Lung (tissue), 12 donors: Measurements from ENCODE around the gene GRM8. TPM values are rescaled to one million over a fixed set of nuclear protein-coding genes. Genes with fewer than 3 reads are reported as not detected.

Experiments
- ATAC-seq: fragments of 200-7000 bp; cut with Tn5 transposase; one replicate; pipeline ENCODE4 v1.9.1; 2020; ENCODE audit warnings: moderate number of reproducible peaks; ENCODE audit not compliant: insufficient read depth, low FRiP score
- DNase-seq, 3 donors: peaks; one replicate each; pipeline ENCODE4 v3.0.0-alpha.2; 2013 to 2017
- H3K27ac ChIP-seq, 2 donors: one replicate each; pipeline ENCODE4 v1.5.1; 2013; ENCODE audit warnings: mild to moderate bottlenecking in 2 of 2, moderate library complexity in 2 of 2, control low read depth in 1 of 2, inconsistent platforms in 1 of 2, low read depth in 1 of 2, low read length in 1 of 2
- H3K27me3 ChIP-seq, 3 donors: one replicate each; pipeline ENCODE4 v1.5.1; 2013; ENCODE audit warnings: low read length in 2 of 3; ENCODE audit not compliant: control insufficient read depth in 3 of 3, insufficient read depth in 3 of 3
- H3K36me3 ChIP-seq, 4 donors: one replicate each; pipeline ENCODE4 v1.5.1; 2013; ENCODE audit warnings: low read length in 4 of 4, mild to moderate bottlenecking in 1 of 4, moderate library complexity in 1 of 4; ENCODE audit not compliant: control insufficient read depth in 4 of 4, insufficient read depth in 4 of 4
- H3K4me1 ChIP-seq, 5 donors: one replicate each; pipeline ENCODE4 v1.5.1; 2013; ENCODE audit warnings: low read length in 5 of 5, mild to moderate bottlenecking in 2 of 5, moderate library complexity in 1 of 5; ENCODE audit not compliant: control insufficient read depth in 5 of 5, insufficient read depth in 5 of 5
- H3K4me3 ChIP-seq: one replicate; pipeline ENCODE4 v1.5.1; 2013; ENCODE audit warnings: mild to moderate bottlenecking, control low read depth, moderate library complexity
- H3K9ac ChIP-seq, 2 donors: one replicate each; pipeline ENCODE4 v1.5.1; 2013; ENCODE audit warnings: low read length in 2 of 2, control low read depth in 1 of 2; ENCODE audit not compliant: insufficient read depth in 1 of 2
- H3K9me3 ChIP-seq, 4 donors: one replicate each; pipeline ENCODE4 v1.5.1; 2013; ENCODE audit warnings: low read length in 3 of 4, mild to moderate bottlenecking in 1 of 4, moderate library complexity in 1 of 4; ENCODE audit not compliant: control insufficient read depth in 4 of 4, insufficient read depth in 3 of 4
- CTCF ChIP-seq: IDR thresholded peaks from 2 replicates; pipeline ENCODE4 v1.5.1; 2012; ENCODE audit warnings: mild to moderate bottlenecking; ENCODE audit errors: control extremely low read depth, extremely low read depth
- WGBS, 2 donors: extraction: QIAGEN DNeasy Blood & Tissue Kit; methylation state at CpG; one replicate each; pipeline ENCODE4 v1.1.7; 2013; 5-methylcytosine and 5-hydroxymethylcytosine counted together
- polyA plus RNA-seq, 2 donors: library from polyadenylated mRNA; stranded (reverse); fragments of 200-250 nt; gene quantifications; one replicate each; pipeline ENCODE4 v1.2.1, GENCODE V29; 2013
- total RNA-seq, 2 donors: library from RNA; depleted of rRNA in 1 of 2; stranded (reverse); fragments of >200 nt in 1 of 2; gene quantifications; one replicate each; pipeline ENCODE4 v1.2.1, GENCODE V29; 2014 to 2021
- donor health status: control.
- donor health status: control.
- donor health status: Bipolar disorder and iron deficiency.
- donor health status: healthy.
- donor health status: DM: yes; HTN: yes; CAD: no.

GRM8 gene
- total and polyA plus RNA-seq, 4 donors, result 0.01 to 0.83 (median 0.24) TPM; not detected in 1

- H3K4me3 ChIP-seq, result no peak overlapping the region
- TF ChIP-seq CTCF, result no peak
- H3K9ac ChIP-seq, result no peak overlapping the region
- H3K4me1 ChIP-seq, result no peaks in the 10 kb centered on the region
- no peaks in the 10 kb centered on the region for H3K27me3 ChIP-seq
- no peaks in the 10 kb centered on the region for H3K36me3 ChIP-seq
- DNase-seq (no peak), ATAC-seq (no peak)
- no peak overlapping the region for H3K27ac ChIP-seq
- H3K9me3 ChIP-seq, result peaks cover 0 to 4% (median 0%) of the 10 kb centered on the region in 4 donors
Observed at GRCh38 chr7:126959649-126960048, 293.1 kb downstream of the GRM8 start.

GRCh38 chr7:126958367-126958766 lies 294.4 kb downstream of the GRM8 start:
- DNase-seq (no peak), ATAC-seq (no peak)
- no peak for TF ChIP-seq CTCF
- Histone ChIP-seq H3K27me3 (no peaks in the 10 kb centered on the region), H3K4me3 (no peak overlapping the region), H3K9ac (no peak overlapping the region), H3K27ac (no peak overlapping the region), H3K4me1 (no peaks in the 10 kb centered on the region), H3K9me3 (peaks cover 0 to 4% (median 0%) of the 10 kb centered on the region in 4 donors), H3K36me3 (no peaks in the 10 kb centered on the region)
- 97 to 98% methylated on average over 17 of the region's 17 CpGs for WGBS, 2 donors

GRCh38 chr7:126957443-126957842 lies 295.3 kb downstream of the GRM8 start:
- DNase-seq (no peak), ATAC-seq (no peak)
- WGBS, 2 donors, result 86 to 88% methylated on average over 9 of the region's 9 CpGs
- TF ChIP-seq CTCF, result no peak
- H3K36me3 ChIP-seq, result no peaks in the 10 kb centered on the region
- H3K27ac ChIP-seq, result no peak overlapping the region
- H3K4me1 ChIP-seq, result no peaks in the 10 kb centered on the region
- H3K4me3 ChIP-seq, result no peak overlapping the region
- H3K9ac ChIP-seq, result no peak overlapping the region
- H3K9me3 ChIP-seq, result peaks cover 0 to 4% (median 0%) of the 10 kb centered on the region in 4 donors
- H3K27me3 ChIP-seq, result no peaks in the 10 kb centered on the region

GRCh38 chr7:126953461-126953860 lies 299.3 kb downstream of the GRM8 start:
- ATAC-seq, result no peak
- no peak overlapping the region for H3K4me3 ChIP-seq
- TF ChIP-seq CTCF, result no peak
- H3K9me3 ChIP-seq, result peaks cover 0 to 4% (median 0%) of the 10 kb centered on the region in 4 donors
- WGBS, 2 donors, result 29 to 39% methylated on average over 2 of the region's 2 CpGs
- H3K36me3 ChIP-seq, result no peaks in the 10 kb centered on the region
- no peaks in the 10 kb centered on the region for H3K27me3 ChIP-seq
- no peak overlapping the region for H3K9ac ChIP-seq
- H3K4me1 ChIP-seq, result no peaks in the 10 kb centered on the region
- H3K27ac ChIP-seq, result no peak overlapping the region
- DNase-seq, result no peak
